Stimulated activated CD8-positive, alpha-beta memory T cell treated with anti-CD3 and anti-CD28 coated beads, Interleukin-15, amount 100 ng/mL, for 24 hours (primary cell): ENCODE results near the gene CACNG4.

Experiments used
- DNase-seq: peaks from one replicate; pipeline ENCODE4 v3.0.0-alpha.2; 2020; ENCODE audit warnings: low read depth

CACNG4 gene

GRCh38 chr17:67066717-67067116 lies 102.2 kb downstream of the CACNG4 start:
- DNase-seq = no peak

- no peak for DNase-seq
Measured at GRCh38 chr17:67067571-67068482, 103.3 kb downstream of the CACNG4 start.

- no peak for DNase-seq
Measured at GRCh38 chr17:67068999-67069398, 104.5 kb downstream of the CACNG4 start.

GRCh38 chr17:67069603-67070136 lies 105.2 kb downstream of the CACNG4 start:
- DNase-seq = no peak

GRCh38 chr17:67071595-67071994 lies 107.1 kb downstream of the CACNG4 start:
- no peak for DNase-seq

- DNase-seq = no peak
Measured at GRCh38 chr17:67072885-67073284, 108.4 kb downstream of the CACNG4 start.

GRCh38 chr17:67074781-67075180 lies 110.3 kb downstream of the CACNG4 start:
- no peak for DNase-seq

GRCh38 chr17:67076290-67076689 lies 111.8 kb downstream of the CACNG4 start:
- no peak for DNase-seq

GRCh38 chr17:67078292-67078691 lies 113.8 kb downstream of the CACNG4 start:
- no peak for DNase-seq

GRCh38 chr17:67079491-67079890 lies 115.0 kb downstream of the CACNG4 start:
- no peak for DNase-seq

GRCh38 chr17:67080804-67081203 lies 116.3 kb downstream of the CACNG4 start:
- no peak for DNase-seq

- DNase-seq = no peak
Measured at GRCh38 chr17:67082107-67082506, 117.6 kb downstream of the CACNG4 start.
